HepG2 (cell line): Measurements from ENCODE around the gene SUCLG2. TPM values are rescaled to one million over a fixed set of nuclear protein-coding genes. Genes with fewer than 3 reads are reported as not detected.

Experiments used
- BHLHE40 ChIP-seq: IDR thresholded peaks from 2 replicates; pipeline ENCODE4 v1.6.1; 2011; ENCODE audit warnings: low read length, improper control_type of control experiment
- BORCS8-MEF2B ChIP-seq: sonication (generic); formaldehyde crosslinking; IDR thresholded peaks from 2 replicates; pipeline ENCODE4 v1.8.0; 2022; ENCODE audit warnings: mild to moderate bottlenecking, missing genetic modification reagents
- ELF1 ChIP-seq: sonication (generic); formaldehyde crosslinking; IDR thresholded peaks from 2 replicates; pipeline ENCODE4 v1.4.0; 2020; ENCODE audit warnings: missing genetic modification reagents
- GTF2F1 ChIP-seq: fragments of 150-350 bp; IDR thresholded peaks from 2 replicates; pipeline ENCODE4 v1.6.1; 2014; ENCODE audit warnings: low read length
- MIXL1 ChIP-seq: IDR thresholded peaks from 2 replicates; pipeline ENCODE4 v1.6.1; 2016
- MXD4 ChIP-seq: IDR thresholded peaks from 2 replicates; pipeline ENCODE4 v1.6.1; 2016; ENCODE audit warnings: mild to moderate bottlenecking, missing biosample characterization, missing genetic modification reagents
- NR2F1 ChIP-seq, 2 experiments: fragments of 450-650 bp in 1 of 2; formaldehyde crosslinking in 1 of 2; IDR thresholded peaks; 2 replicates each; pipeline versions ENCODE4 v1.5.0 to v1.6.1; 2016 to 2020; ENCODE audit warnings: mild to moderate bottlenecking in 1 of 2, missing compliant biosample characterization in 1 of 2, missing genetic modification reagents in 1 of 2, moderate library complexity in 1 of 2
- PCBP1 ChIP-seq: fragments of 200-400 bp; formaldehyde crosslinking; IDR thresholded peaks from 2 replicates; pipeline ENCODE4 v1.6.1; 2017; ENCODE audit warnings: mild to moderate bottlenecking, low read depth, low read length, borderline replicate concordance
- TOPORS ChIP-seq: sonication (generic); formaldehyde crosslinking; IDR thresholded peaks from 2 replicates; pipeline ENCODE4 v1.8.0; 2023; ENCODE audit warnings: mild to moderate bottlenecking, missing genetic modification reagents
- ZNF251 ChIP-seq: sonication (generic); formaldehyde crosslinking; IDR thresholded peaks from 2 replicates; pipeline ENCODE4 v1.9.0; 2021; ENCODE audit warnings: mild to moderate bottlenecking, missing genetic modification reagents
- ZNF607 ChIP-seq: sonication (generic); formaldehyde crosslinking; IDR thresholded peaks from 2 replicates; pipeline ENCODE4 v1.5.1; 2020; ENCODE audit warnings: missing genetic modification reagents, mild to moderate bottlenecking, borderline replicate concordance
- ZNF883 ChIP-seq: sonication (generic); formaldehyde crosslinking; IDR thresholded peaks from 2 replicates; pipeline ENCODE4 v1.5.1; 2020; ENCODE audit warnings: mild to moderate bottlenecking, missing genetic modification reagents; ENCODE audit errors: not compliant biosample characterization
- polyA plus RNA-seq, 8 experiments: library from polyadenylated mRNA; depleted of rRNA in 3 of 8; stranded (reverse) in 7 of 8; unstranded in 1 of 8; fragments of >200 nt; fragmentation: Illumina TruSeq in 4 of 8; extraction: Trizol in 4 of 8; gene quantifications; 2 replicates each; pipeline versions ENCODE4 v1.2.1 to v1.2.3, GENCODE V29; 2011 to 2016; ENCODE audit warnings: low read depth in 4 of 8, missing spikeins in 1 of 8, mixed read lengths in 1 of 8; ENCODE audit not compliant: insufficient read depth in 1 of 8
- total RNA-seq, 5 experiments: library from RNA; depleted of rRNA; stranded (reverse); fragments of >200 nt; fragmentation: Illumina TruSeq; extraction: Trizol; gene quantifications; 2 replicates each; pipeline ENCODE4 v1.2.3, GENCODE V29; 2016; ENCODE audit warnings: low read depth in 1 of 5
- TF ChIP-seq, protein P1 (sequence below): sonication (generic); formaldehyde crosslinking; IDR thresholded peaks from 2 replicates; pipeline ENCODE4 v1.8.0; 2022; ENCODE audit warnings: missing genetic modification reagents, mild to moderate bottlenecking, borderline replicate concordance
- TF ChIP-seq, protein P2 (sequence below): sonication (generic); formaldehyde crosslinking; IDR thresholded peaks from 2 replicates; pipeline ENCODE4 v1.4.0; 2020; ENCODE audit warnings: missing genetic modification reagents
- TF ChIP-seq, protein P3 (sequence below): sonication (generic); formaldehyde crosslinking; IDR thresholded peaks from 2 replicates; pipeline ENCODE4 v1.9.0; 2021; ENCODE audit warnings: missing genetic modification reagents, borderline replicate concordance
- TF ChIP-seq, protein P4 (sequence below): sonication (generic); formaldehyde crosslinking; IDR thresholded peaks from 2 replicates; pipeline ENCODE4 v1.8.1; 2023; ENCODE audit warnings: mild to moderate bottlenecking, inconsistent platforms, moderate library complexity, missing genetic modification reagents, borderline replicate concordance

Gene SUCLG2
- total and polyA plus RNA-seq, 2 of the 13 experiments (the other 11 are each of a cell fraction or from before 2014, with no cell fraction given): 21.4 to 64.9 TPM

DNA sequence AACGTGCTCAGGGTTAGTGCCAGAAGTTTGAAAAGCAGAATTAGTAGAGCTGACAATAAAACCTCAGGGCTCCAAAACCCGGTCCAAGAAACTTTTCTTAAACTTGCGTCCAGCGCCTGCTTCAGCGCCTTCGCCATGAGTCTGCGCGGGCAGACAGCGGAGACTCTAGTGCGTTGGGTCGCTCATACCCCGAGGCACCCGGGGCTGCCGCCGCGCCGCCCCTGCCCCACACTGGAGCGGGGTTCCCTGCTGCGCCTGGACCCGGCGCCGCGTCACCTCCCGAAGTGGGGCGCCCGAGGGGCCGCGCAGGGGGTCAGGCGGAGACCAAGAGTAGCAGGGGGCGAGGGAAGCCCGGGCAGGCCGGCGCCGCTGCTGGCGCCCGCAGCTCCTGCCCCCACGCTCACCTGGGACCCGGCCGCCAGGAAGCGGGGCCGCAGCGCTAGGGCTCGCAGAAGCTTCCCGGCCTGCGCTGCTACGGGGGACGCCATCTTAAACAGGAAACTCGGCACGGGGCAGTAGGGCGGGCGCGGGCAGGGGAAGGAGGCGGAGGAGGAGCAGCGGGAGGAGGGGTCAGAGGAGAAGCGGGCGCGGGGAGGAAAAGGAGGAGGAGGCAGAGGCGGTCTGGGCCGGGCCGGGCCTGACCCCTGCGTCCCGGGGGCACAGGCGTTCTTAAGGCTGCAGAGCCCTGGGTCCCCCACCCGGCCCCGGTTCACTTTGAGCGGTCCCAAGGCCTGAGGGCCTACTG, at the start of gene SUCLG2 (continued):
- peak; percentile 65; the same call in 1 of the 2 replicates for TF ChIP-seq ZNF607 (CRISPR knock-in tag)
- no peak for TF ChIP-seq MIXL1
- TF ChIP-seq ZNF251: no peak
- peak; percentile 96 for TF ChIP-seq PCBP1
- TF ChIP-seq MXD4 (CRISPR knock-in tag): peak; percentile 42; the same call in 1 of the 2 replicates
- TF ChIP-seq, protein P1, sequence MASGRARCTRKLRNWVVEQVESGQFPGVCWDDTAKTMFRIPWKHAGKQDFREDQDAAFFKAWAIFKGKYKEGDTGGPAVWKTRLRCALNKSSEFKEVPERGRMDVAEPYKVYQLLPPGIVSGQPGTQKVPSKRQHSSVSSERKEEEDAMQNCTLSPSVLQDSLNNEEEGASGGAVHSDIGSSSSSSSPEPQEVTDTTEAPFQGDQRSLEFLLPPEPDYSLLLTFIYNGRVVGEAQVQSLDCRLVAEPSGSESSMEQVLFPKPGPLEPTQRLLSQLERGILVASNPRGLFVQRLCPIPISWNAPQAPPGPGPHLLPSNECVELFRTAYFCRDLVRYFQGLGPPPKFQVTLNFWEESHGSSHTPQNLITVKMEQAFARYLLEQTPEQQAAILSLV (CRISPR knock-in tag): 0 out of 2 replicates have a peak, but pooled peaks have one; percentile 57
- TF ChIP-seq, protein P2, sequence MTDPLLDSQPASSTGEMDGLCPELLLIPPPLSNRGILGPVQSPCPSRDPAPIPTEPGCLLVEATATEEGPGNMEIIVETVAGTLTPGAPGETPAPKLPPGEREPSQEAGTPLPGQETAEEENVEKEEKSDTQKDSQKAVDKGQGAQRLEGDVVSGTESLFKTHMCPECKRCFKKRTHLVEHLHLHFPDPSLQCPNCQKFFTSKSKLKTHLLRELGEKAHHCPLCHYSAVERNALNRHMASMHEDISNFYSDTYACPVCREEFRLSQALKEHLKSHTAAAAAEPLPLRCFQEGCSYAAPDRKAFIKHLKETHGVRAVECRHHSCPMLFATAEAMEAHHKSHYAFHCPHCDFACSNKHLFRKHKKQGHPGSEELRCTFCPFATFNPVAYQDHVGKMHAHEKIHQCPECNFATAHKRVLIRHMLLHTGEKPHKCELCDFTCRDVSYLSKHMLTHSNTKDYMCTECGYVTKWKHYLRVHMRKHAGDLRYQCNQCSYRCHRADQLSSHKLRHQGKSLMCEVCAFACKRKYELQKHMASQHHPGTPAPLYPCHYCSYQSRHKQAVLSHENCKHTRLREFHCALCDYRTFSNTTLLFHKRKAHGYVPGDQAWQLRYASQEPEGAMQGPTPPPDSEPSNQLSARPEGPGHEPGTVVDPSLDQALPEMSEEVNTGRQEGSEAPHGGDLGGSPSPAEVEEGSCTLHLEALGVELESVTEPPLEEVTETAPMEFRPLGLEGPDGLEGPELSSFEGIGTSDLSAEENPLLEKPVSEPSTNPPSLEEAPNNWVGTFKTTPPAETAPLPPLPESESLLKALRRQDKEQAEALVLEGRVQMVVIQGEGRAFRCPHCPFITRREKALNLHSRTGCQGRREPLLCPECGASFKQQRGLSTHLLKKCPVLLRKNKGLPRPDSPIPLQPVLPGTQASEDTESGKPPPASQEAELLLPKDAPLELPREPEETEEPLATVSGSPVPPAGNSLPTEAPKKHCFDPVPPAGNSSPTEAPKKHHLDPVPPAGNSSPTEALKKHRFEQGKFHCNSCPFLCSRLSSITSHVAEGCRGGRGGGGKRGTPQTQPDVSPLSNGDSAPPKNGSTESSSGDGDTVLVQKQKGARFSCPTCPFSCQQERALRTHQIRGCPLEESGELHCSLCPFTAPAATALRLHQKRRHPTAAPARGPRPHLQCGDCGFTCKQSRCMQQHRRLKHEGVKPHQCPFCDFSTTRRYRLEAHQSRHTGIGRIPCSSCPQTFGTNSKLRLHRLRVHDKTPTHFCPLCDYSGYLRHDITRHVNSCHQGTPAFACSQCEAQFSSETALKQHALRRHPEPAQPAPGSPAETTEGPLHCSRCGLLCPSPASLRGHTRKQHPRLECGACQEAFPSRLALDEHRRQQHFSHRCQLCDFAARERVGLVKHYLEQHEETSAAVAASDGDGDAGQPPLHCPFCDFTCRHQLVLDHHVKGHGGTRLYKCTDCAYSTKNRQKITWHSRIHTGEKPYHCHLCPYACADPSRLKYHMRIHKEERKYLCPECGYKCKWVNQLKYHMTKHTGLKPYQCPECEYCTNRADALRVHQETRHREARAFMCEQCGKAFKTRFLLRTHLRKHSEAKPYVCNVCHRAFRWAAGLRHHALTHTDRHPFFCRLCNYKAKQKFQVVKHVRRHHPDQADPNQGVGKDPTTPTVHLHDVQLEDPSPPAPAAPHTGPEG (CRISPR knock-in tag): no peak
- peak; percentile 74 for TF ChIP-seq ZNF883 (CRISPR knock-in tag)
- peak in 1 of 2 experiments; percentile 41; a peak in 2 of 4 replicates for TF ChIP-seq NR2F1 (CRISPR knock-in tag; IDR thresholded peaks at IDR 0.05)
- TF ChIP-seq TOPORS (CRISPR knock-in tag): peak; percentile 38
- TF ChIP-seq ELF1 (CRISPR knock-in tag): peak; percentile 75
- 0 out of 2 replicates have a peak, but pooled peaks have one; percentile 34 for TF ChIP-seq GTF2F1
- TF ChIP-seq BORCS8-MEF2B (CRISPR knock-in tag): peak; percentile 13; the same call in 1 of the 2 replicates
- TF ChIP-seq BHLHE40: peak; percentile 38; the same call in 1 of the 2 replicates
- TF ChIP-seq, protein P3, sequence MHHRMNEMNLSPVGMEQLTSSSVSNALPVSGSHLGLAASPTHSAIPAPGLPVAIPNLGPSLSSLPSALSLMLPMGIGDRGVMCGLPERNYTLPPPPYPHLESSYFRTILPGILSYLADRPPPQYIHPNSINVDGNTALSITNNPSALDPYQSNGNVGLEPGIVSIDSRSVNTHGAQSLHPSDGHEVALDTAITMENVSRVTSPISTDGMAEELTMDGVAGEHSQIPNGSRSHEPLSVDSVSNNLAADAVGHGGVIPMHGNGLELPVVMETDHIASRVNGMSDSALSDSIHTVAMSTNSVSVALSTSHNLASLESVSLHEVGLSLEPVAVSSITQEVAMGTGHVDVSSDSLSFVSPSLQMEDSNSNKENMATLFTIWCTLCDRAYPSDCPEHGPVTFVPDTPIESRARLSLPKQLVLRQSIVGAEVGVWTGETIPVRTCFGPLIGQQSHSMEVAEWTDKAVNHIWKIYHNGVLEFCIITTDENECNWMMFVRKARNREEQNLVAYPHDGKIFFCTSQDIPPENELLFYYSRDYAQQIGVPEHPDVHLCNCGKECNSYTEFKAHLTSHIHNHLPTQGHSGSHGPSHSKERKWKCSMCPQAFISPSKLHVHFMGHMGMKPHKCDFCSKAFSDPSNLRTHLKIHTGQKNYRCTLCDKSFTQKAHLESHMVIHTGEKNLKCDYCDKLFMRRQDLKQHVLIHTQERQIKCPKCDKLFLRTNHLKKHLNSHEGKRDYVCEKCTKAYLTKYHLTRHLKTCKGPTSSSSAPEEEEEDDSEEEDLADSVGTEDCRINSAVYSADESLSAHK (CRISPR knock-in tag): 0 out of 2 replicates have a peak, but pooled peaks have one; percentile 59
- TF ChIP-seq, protein P4, sequence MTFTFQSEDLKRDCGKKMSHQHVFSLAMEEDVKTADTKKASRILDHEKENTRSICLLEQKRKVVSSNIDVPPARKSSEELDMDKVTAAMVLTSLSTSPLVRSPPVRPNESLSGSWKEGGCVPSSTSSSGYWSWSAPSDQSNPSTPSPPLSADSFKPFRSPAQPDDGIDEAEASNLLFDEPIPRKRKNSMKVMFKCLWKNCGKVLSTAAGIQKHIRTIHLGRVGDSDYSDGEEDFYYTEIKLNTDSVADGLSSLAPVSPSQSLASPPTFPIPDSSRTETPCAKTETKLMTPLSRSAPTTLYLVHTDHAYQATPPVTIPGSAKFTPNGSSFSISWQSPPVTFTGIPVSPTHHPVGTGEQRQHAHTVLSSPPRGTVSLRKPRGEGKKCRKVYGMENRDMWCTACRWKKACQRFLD (CRISPR knock-in tag): peak; percentile 74
